Glomerular visceral epithelial cell (primary cell): Measurements from ENCODE around the gene MSN.
A peak's percentile ranks its signal among the peaks of the same experiment; 100 is the strongest.
"Not testable (repeated sequence)": the region's sequence is repeated elsewhere in the genome, so short reads cannot be mapped to it uniquely, and the experiment has no call there.

Experiments used
- DNase-seq: peaks from one replicate; pipeline ENCODE4 v3.0.0-alpha.2; 2016; ENCODE audit errors: extremely low spot score

MSN gene

GRCh38 chrX:65667503-65668376 is at the start of gene MSN:
Gene MSN, plus strand, starts transcription at chrX:65667654. Its CDS starts 188 bp downstream, at chrX:65667842.
- DNase-seq, result peak; percentile 71

- DNase-seq, result not testable (repeated sequence)
These were observed 47.3 kb upstream of the MSN start for GRCh38 chrX:65620096-65620705.

GRCh38 chrX:65630771-65631170 is 36.7 kb upstream of the MSN start:
- no peak for DNase-seq

GRCh38 chrX:65633826-65634225 is 33.6 kb upstream of the MSN start:
- DNase-seq, result no peak

- no peak for DNase-seq
These were observed 32.7 kb upstream of the MSN start for GRCh38 chrX:65634732-65635131.

GRCh38 chrX:65635378-65635777 is 32.1 kb upstream of the MSN start:
- no peak for DNase-seq

GRCh38 chrX:65635822-65636221 is 31.6 kb upstream of the MSN start:
- DNase-seq, result no peak

GRCh38 chrX:65636261-65636660 is 31.2 kb upstream of the MSN start:
- not testable (repeated sequence) for DNase-seq

- DNase-seq, result no peak
These were observed 30.1 kb upstream of the MSN start for GRCh38 chrX:65637335-65637734.

GRCh38 chrX:65642914-65643491 is 24.5 kb upstream of the MSN start:
- DNase-seq, result peak; percentile 44

- peak; percentile 4 for DNase-seq
These were observed 23.9 kb upstream of the MSN start for GRCh38 chrX:65643531-65644052.

GRCh38 chrX:65644621-65645289 is 22.7 kb upstream of the MSN start:
- peak; percentile 66 for DNase-seq

- DNase-seq, result no peak
These were observed 19.7 kb upstream of the MSN start for GRCh38 chrX:65647801-65648200.

- no peak for DNase-seq
These were observed 15.4 kb upstream of the MSN start for GRCh38 chrX:65652098-65652497.

- DNase-seq, result not testable (repeated sequence)
These were observed 10.4 kb upstream of the MSN start for GRCh38 chrX:65657009-65657441.

- no peak for DNase-seq
These were observed 9.8 kb upstream of the MSN start for GRCh38 chrX:65657659-65658058.

- no peak for DNase-seq
These were observed 9.2 kb upstream of the MSN start for GRCh38 chrX:65658229-65658628.

- DNase-seq, result no peak
These were observed 324 bp upstream of the MSN start for GRCh38 chrX:65667157-65667502.

- DNase-seq, result peak; percentile 62
These were observed 1.2 kb downstream of the MSN start for GRCh38 chrX:65668377-65669310.

GRCh38 chrX:65671286-65671685 is 3.8 kb downstream of the MSN start:
- DNase-seq, result no peak

- DNase-seq, result no peak
These were observed 4.5 kb downstream of the MSN start for GRCh38 chrX:65671966-65672365.
